HG03196 (cell line): Measurements from ENCODE around the gene PPAN.

Source experiments
- ATAC-seq: cut with Tn5 transposase; IDR thresholded peaks from one replicate; pipeline ENCODE4 v1.9.1; 2021; ENCODE audit not compliant: unreplicated experiment

The PPAN gene, protein sequence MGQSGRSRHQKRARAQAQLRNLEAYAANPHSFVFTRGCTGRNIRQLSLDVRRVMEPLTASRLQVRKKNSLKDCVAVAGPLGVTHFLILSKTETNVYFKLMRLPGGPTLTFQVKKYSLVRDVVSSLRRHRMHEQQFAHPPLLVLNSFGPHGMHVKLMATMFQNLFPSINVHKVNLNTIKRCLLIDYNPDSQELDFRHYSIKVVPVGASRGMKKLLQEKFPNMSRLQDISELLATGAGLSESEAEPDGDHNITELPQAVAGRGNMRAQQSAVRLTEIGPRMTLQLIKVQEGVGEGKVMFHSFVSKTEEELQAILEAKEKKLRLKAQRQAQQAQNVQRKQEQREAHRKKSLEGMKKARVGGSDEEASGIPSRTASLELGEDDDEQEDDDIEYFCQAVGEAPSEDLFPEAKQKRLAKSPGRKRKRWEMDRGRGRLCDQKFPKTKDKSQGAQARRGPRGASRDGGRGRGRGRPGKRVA

DNA sequence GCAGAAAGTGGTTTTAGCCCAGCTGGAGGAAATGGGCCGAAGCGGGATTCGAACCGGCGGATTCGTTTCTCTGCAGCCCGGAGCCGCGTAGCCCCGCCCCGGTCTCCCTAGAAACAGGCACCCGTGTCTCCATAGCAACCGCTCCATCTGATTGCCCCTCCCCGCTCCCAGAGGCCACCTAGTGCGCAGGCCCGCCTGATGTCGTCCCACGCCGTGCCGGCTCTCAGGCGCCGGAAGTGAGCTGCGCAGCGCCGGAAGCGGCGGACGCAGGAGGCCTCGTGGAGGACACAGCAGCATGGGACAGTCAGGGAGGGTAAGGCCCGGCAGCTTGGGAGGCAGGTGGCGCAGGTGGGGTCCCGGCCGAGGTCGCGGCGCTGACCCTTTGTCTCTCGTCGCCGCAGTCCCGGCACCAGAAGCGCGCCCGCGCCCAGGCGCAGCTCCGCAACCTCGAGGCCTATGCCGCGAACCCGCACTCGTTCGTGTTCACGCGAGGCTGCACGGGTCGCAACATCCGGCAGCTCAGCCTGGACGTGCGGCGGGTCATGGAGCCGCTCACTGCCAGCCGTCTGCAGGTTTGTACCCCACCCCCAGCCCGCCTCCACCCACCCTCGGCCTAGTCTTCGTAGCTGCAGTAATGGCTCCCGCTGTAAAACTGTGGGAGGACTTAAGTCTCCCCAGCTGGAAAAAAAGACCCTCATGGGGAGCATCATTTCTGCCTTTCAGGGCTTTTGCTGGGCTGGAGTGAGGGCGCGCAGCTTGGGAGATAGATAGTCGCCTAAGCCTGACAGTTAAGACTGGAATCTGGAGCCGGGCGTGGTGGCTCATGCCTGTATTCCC, at the start of gene PPAN:
Gene PPAN (plus strand): TSS at position 263 of the 837 bp plus-strand sequence. CDS start 33 bp downstream, at position 296.
- peak; percentile 50 for ATAC-seq

DNA sequence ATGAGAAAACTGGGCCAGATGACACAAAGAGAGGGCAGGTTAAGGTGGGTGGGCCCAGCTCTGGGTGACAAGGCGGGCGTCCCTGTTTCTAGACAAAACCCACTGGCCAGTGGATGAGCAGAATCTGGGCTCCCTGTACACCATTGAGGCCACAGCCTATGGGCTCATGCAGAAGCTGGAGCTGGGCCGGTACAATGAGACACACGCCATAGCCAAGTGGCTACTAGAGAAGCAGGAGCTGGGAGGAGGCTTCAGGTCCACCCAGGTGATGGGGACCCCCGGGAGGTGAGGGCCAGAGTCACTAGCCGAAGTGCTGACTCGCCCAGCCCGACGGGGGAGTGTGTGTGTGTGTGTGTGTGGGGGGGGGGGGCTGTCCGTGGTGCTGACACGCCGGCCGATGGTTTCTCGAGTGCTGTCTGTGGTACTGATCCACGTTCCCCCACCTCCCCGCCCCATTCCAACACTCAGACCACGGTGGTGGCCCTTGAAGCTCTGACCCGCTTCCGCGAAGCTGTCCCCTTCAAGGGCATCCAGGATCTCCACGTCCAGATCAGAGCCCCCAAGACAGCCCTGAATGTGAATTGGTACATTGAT, 44.3 kb upstream of the PPAN start:
- ATAC-seq: no peak

DNA sequence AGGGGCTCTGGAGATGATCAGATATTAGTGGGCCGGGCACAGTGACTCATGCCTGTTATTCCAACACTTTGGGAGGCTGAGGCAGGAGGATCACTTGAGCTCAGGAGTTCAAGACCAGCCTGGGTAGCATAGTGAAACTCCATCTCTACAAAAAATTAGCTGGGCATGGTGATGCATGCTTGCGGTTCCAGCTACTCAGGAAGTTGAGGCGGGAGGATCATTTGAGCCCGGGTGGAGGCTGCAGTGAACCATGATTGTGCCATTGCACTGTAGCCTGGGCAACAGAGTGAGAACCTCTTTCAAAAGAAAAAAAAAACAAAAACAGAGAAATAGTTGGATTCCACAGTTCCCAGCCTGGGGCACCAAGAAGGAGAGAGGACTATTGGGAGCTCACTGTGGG, 38.0 kb upstream of the PPAN start:
- ATAC-seq: no peak

DNA sequence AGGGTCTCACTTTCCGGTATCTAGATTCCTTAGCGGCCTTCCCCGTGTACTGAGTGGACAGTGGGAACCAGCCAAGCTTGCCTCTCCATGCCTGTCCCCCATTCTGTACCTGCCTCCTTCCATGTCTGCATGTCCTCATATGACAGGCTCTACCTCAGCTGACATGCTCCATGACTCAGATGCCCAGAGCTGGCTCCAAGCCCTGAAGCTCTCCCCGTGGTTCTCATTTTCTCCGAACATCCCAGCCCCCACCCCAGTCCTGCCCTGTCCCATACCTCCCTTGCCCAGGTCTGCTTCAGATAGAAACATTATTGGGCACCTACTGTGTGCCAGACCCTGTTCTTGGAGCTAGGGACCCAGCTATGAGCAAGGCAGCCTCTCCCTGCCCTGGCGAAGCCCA, 37.1 kb upstream of the PPAN start:
- ATAC-seq: no peak

DNA sequence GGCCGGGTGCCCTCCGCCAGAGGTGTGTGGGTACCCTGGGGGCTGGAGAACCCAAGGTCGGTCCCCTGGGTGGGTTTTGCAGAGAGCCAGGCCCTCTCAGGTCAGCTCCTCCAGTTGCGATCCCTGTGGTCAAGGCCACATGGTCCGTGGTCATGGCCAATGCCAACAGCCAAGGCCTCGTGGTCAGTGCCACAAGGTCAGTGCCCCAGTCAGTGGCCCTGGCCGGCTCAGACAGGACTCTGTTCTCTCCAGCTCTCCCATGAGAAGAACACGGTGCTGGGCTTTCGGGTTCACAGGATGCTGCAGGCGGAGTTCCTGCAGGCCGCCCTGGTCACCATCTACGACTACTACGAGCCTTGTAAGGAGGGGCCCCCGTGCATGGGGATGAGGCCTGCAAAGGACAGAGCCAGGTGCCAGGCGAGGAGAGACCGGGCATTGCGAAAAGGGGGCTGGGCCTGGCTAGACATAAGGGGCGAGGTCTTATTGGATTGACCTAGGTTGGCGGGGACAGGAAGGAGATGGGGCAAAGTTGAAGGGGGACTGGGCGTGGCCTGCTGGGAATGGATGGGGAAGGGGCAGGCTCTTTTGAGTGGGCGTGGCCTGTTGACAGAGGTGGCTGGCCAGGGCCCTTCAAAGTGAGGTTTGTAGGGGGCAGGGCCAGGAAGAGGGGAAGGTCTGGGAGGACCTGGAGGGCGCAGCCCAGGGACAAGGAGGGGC, 35.3 kb upstream of the PPAN start:
- no peak for ATAC-seq

DNA sequence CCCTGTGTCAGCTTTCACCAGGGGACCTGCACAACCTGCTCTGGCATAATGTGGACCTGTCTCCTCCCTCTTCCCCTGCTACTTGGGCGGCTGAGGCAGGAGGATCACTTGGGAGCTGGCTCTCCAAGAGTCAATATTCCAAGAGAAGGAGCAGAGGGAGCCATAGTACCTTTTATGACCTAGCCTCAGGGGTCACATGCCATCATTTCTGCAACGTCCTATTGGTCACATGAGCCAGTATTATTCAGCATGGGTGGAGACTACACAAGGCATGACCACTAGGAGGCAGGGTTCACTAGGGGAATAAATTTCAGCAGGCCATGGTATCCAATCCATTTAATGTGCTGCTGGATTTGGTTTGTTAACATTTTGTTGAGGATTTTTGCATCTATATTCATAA, 32.0 kb upstream of the PPAN start:
- ATAC-seq: no peak

DNA sequence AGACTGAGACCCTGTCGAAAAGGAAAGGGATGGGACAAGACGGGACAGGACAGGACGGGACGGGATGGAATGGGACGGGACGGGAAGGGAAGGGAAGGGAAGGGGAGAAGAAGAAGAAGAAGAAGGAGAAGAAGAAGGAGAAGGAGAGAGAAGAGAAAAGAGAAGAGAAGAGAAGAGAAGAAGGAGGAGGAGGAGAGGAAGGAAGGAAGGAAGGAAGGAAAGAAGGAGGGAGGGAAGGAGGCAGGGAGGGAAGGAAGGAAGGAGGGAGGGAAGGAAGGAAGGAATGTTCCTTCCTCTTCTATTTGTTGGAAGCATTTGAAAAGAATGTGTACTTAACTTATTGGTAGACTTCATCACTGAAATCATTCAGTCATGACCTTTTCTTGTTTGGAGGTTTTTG, 29.6 kb upstream of the PPAN start:
- no peak for ATAC-seq

DNA sequence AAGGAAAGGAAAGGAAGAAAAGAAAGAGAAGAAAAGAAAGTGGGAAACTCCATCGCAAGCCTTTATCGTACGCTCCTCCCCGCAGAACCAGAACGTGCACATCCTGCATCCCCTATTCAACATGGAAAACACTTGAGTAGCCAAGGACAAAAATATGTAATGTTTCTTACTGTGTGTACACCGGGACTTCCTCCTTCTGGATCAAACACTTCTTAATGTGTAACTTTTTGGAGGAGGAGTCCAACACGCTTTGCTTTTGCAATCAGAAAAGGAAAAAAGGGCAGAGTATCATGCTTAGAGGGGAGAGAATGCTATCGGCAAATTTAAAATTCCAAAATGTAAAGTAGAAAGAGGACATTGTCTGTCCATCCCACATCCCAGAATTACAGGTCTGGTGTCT, 27.8 kb upstream of the PPAN start:
- no peak for ATAC-seq

DNA sequence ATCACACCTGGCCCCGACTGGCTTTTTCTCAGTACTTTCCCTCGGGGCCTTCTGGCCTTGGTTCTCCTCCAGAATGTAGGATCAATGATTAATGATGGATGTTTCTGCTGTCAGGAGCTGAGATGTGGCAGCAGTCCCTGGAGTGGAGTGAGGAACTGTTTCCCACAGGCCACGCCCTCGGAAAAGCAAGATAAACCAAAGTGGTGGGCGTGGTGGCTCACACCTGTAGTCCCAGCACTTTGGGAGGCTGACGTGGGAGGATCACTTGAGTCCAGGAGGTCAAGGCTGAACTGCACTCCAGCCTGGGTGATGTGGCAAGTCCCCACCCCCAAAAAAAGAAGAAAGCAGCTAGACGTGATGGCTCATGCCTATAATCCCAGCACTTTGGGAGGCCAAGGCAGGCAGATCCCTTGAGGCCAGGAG, 27.1 kb upstream of the PPAN start:
- no peak for ATAC-seq

DNA sequence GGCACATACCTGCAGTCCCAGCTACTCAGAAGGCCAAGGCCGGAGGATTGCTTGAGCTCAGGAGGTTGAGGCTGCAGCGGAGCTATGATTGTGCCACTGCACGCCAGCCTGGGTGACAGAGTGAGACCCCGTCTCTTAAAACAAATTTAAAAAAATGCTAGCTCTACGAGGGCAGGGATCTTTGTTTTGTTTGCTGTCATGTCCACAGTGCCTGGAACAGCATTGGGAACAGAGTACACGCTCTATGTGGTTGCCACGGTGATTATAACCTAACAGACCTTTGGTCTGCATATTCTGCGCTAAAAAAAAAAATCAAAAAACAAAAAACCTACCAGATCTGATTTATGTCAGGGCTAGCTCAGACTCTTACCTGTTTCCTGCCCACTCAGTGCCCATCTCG, 22.3 kb upstream of the PPAN start:
- no peak for ATAC-seq

DNA sequence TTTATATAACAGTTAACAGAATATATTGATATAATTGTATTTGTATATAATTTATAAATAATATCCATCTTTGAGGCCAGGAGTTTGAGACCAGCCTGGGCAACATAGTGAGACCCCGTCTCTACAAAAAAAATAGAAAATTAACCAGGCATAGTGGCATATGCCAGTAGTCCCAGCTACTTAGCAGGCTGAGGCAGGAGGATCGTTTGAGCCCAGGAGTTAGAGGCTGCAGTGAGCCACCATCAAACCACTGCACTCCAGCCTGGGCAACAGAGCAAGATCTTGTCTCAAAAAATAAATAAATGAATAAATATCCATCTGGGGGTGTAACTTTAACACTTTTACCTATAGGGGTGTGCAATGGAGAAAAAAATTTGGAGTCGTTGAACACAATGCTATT, 21.4 kb upstream of the PPAN start:
- no peak for ATAC-seq

DNA sequence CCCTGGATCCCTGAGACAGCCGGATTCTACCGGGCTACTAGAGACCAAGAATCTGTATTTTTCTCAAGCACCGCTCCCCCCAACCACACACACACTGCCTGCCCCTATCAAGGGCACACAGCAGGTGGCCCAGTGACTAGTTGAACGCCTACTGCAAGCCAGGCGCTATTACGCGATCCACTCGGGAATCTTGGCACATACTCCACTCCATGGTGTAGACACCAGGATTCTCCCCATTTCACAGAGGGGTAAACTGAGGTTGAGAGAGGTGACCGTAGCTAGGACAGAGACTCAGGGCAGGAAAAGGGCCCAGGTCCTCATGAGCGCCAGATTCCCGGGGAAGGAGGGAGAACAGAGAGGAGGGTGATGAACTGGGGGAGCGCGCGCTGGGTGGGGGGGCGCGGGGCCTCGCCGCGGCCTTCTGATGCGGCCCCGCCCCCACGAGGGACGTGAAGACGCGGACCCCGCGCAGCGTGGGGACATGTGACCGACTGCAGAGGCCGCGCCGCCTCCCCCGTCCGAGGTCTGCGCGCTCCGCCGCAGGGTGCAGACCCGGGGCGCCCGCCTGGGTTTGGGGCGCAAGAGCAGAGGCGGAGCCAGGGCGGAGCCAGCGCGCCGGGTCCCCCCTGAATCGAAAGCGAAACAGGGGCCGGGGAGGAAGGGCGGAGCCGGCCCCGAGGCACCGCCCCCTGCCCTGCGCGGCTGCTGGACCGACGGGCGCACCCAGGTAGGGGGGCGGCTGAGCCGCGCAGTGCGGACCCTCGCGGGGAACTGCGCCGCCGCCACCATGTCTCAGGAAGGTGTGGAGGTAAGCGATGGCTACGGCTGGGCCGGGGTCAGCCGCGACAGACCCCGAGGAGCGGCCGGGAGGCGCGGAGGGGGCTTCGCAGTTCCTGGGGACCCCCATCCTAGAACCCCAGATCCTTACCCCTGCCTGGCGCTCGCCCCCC, 20.2 kb upstream of the PPAN start, which contains the start of gene SHFL:
Gene SHFL (plus strand): TSS at position 677 of the 950 bp plus-strand sequence. CDS start 111 bp downstream, at position 788.
- peak; percentile 71 for ATAC-seq

DNA sequence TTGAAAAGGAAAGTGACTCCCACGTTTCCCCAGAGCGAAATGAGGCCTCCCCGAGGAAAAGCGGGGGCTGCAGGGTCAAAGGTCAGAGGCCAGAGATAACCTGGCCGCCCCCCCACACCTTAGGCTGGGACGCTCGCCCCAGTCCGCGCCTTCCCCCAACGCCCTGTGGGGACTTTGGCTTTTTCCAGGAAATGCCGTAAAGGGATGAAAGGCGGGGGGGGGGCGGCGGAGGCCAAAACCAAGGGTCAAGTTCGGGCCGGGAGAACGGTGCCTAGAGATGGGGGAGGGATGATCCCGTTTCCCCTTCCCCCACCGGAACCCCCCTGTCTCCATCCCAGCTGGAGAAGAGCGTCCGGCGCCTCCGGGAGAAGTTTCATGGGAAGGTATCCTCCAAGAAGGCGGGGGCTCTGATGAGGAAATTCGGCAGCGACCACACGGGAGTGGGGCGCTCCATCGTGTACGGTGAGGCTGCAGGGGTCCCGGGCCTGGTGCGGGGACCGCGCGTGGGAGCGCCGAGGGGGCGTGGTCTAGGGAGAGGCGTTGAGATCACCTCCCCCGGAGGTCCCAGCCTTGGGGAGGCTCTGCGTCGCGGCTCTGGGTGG, 19.5 kb upstream of the PPAN start:
- no peak for ATAC-seq

DNA sequence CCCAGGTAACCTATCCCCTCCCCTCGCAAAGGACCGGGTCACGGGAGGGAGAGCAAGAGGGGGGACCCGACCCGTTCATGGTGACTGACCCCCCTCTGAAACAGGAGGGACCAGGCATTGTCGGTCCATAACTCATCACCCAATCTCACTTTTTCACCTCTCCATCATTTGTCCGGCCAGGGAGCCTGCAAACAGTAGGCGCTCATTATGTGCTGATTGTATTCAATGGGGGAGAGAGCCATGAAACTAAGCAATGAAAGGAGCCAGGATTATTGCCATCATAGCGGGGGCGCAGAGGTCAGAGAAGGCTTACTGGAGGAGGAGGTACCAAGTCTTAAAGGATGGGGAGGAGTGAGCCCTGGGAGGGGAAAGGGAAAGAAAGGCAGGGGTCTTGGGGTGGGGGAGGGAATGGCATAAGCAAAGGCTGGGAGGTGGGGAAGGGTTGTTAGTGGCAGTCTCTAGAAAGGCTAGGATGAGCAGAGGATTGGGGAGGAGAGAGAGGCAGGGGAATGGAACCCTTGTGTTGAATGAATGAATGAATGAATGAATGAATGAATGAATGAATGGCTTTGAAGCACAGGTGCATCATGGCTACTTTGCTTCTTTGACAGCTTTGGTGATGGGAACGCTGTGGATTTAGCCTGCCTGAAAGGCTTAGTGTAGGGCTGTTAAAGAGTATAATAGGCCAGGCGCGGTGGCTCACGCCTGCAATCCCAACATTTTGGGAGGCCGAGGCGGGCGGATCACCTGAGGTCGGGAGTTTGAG, 18.7 kb upstream of the PPAN start:
- ATAC-seq: no peak

DNA sequence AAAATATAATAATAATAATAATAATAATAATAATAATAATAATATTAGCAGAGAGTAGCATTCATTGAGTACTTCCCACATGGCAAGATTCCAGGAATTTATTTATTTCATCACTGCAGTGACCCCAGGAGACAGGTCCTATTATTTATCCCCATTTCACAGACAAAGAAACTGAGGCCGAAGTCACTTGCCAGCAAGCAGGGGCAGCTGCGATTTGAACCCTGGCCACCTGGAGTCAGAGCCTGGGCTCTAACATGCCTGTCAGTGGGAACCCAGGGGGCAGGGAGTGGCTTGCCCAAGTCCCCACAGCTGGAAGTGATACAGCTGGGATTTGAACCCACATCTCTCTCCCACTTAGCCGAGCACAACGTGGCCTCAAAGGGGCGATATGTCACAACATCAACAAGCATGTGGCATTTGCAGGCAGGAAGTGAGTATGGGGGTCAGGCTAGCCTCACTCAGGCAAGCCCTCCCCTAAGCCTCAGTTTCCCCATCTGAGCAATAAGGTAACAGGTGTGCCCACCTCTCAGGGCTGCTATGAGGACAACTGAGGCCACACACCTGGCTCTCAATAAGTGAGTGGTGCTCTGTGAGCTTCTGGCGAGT, 17.1 kb upstream of the PPAN start:
- ATAC-seq: no peak

DNA sequence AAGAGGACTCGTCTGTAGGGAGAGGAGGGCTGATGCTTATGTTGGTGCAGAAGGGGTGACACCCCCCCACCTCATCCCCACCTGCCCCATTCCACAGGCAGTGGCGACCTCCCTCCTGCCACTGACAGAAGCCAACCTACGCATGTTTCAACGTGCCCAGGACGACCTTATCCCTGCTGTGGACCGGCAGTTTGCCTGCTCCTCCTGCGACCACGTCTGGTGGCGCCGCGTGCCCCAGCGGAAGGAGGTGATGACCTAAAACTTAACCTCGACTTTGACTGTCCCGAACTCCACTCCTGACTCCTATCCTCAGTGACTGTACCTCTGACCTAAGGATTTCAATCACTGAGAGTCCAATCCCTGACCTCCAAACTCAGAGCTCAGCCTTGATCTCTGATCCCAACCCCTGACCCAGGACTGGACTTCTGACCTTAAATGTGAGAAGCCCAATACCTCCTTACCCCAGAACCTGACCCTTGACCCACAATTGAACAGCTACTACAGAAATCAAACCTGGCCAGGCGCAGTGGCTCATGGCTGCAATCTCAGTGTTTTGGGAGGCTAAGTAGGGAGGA, 16.3 kb upstream of the PPAN start:
- no peak for ATAC-seq

DNA sequence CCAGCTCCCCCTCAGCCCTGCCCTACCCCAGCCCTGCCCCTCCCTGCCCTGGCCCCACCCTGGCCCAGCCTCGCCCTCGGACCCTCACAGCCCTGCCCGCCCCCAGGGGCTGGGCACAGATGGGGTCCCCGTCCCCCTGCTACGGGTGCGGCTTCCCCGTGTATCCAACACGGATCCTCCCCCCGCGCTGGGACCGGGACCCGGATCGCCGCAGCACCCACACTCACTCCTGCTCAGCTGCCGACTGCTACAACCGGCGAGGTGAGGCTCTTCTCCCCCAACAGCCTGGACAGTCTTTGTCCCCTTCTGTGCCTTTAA, 14.8 kb upstream of the PPAN start:
- no peak for ATAC-seq
